Mononuclear cell (primary cell): ENCODE results near the gene MRPS26. TPM values are rescaled to one million over a fixed set of nuclear protein-coding genes. Genes with fewer than 3 reads are reported as not detected.

ENCODE experiments used
- total RNA-seq: library from RNA; depleted of rRNA; stranded (reverse); fragments of >200 nt; gene quantifications from one replicate; pipeline ENCODE4 v1.2.3, GENCODE V29; 2012

Gene MRPS26
- total RNA-seq, 1 donor: 11.0 TPM

Other genes starting within 250 kb of the MRPS26 start
- gene CPXM1, start 245.4 kb upstream of the MRPS26 start, total RNA-seq: 0.10 TPM
- not detected for gene C20orf141, start 231.1 kb upstream of the MRPS26 start, total RNA-seq
- gene TMEM239, start 229.7 kb upstream of the MRPS26 start, total RNA-seq: not detected
- gene PCED1A, start 205.4 kb upstream of the MRPS26 start, total RNA-seq: 30.0 TPM
- 16.6 TPM for gene VPS16, start 205.3 kb upstream of the MRPS26 start, total RNA-seq
- gene PTPRA, start 172.6 kb upstream of the MRPS26 start, total RNA-seq: 148 TPM
- 0.52 TPM for gene GNRH2, start 2.4 kb upstream of the MRPS26 start, total RNA-seq
- gene OXT, start 25.6 kb downstream of the MRPS26 start, total RNA-seq: not detected
- gene AVP, start 38.7 kb downstream of the MRPS26 start, total RNA-seq: not detected
- gene FASTKD5, start 113.8 kb downstream of the MRPS26 start, total RNA-seq: 59.0 TPM
- 7.8 TPM for gene UBOX5, start 113.8 kb downstream of the MRPS26 start, total RNA-seq
- 17.6 TPM for gene LZTS3, start 127.5 kb downstream of the MRPS26 start, total RNA-seq
- gene DDRGK1, start 158.6 kb downstream of the MRPS26 start, total RNA-seq: 22.1 TPM
- 10.8 TPM for gene ITPA, start 163.4 kb downstream of the MRPS26 start, total RNA-seq
- 0.21 TPM for gene SLC4A11, start 193.1 kb downstream of the MRPS26 start, total RNA-seq